Esophagus squamous epithelium (tissue), 4 donors: ENCODE data around the gene ZAP70.

Experiments used
- CTCF ChIP-seq, 6 experiments: fragments of 450-650 bp in 4 of 6; fragments of 200-600 bp in 2 of 6; sonication (generic) in 2 of 6; IDR thresholded peaks; one replicate each; pipeline ENCODE4 v1.5.1; 2016 to 2019; ENCODE audit warnings: antibody characterized with exemption in 6 of 6, mild to moderate bottlenecking in 4 of 6, moderate library complexity in 4 of 6
- POLR2A ChIP-seq, 4 donors: fragments of 450-650 bp; IDR thresholded peaks; one replicate each; pipeline ENCODE4 v1.6.1; 2017; ENCODE audit warnings: antibody characterized with exemption in 4 of 4, mild to moderate bottlenecking in 4 of 4, moderate library complexity in 3 of 4

- TF ChIP-seq CTCF (IDR thresholded peaks at IDR 0.05) = no peak
- TF ChIP-seq POLR2A (IDR thresholded peaks at IDR 0.05) = no peak
Observed at GRCh38 chr2:97728091-97728731, 14.8 kb downstream of the ZAP70 start.
